GM12872 (cell line): ENCODE data around the gene ZP1.

Experiments
- CTCF ChIP-seq: IDR thresholded peaks from 3 replicates; pipeline ENCODE4 v1.5.1; 2011; ENCODE audit warnings: low read depth, mild to moderate bottlenecking, low read length, moderate library complexity; ENCODE audit not compliant: insufficient read depth

ZP1 gene

GRCh38 chr11:60918939-60919265 lies 51.6 kb downstream of the ZP1 start:
- 0 out of 3 replicates have a peak, but pooled peaks have one; percentile 7 for TF ChIP-seq CTCF

- no peak for TF ChIP-seq CTCF
These were observed 52.0 kb downstream of the ZP1 start for GRCh38 chr11:60919320-60919719.

- TF ChIP-seq CTCF = no peak
These were observed 52.6 kb downstream of the ZP1 start for GRCh38 chr11:60919956-60920355.

GRCh38 chr11:60921259-60921658 lies 53.9 kb downstream of the ZP1 start:
- TF ChIP-seq CTCF = no peak

- TF ChIP-seq CTCF = no peak
These were observed 54.5 kb downstream of the ZP1 start for GRCh38 chr11:60921777-60922335.

GRCh38 chr11:60922906-60923305 lies 55.6 kb downstream of the ZP1 start:
- no peak for TF ChIP-seq CTCF

GRCh38 chr11:60923326-60923725 lies 56.0 kb downstream of the ZP1 start:
- TF ChIP-seq CTCF = no peak

GRCh38 chr11:60923800-60924109 lies 56.4 kb downstream of the ZP1 start:
- TF ChIP-seq CTCF = no peak
